Left colon (tissue), 2 donors: ENCODE results near the gene CLSTN2. TPM values are rescaled to one million over a fixed set of nuclear protein-coding genes. Genes with fewer than 3 reads are reported as not detected.

Experiments used
- ATAC-seq: fragments of 200-7000 bp; cut with Tn5 transposase; one replicate; pipeline ENCODE4 v1.9.1; 2020; ENCODE audit warnings: mild to moderate bottlenecking, moderate library complexity
- DNase-seq, 2 donors: peaks; one replicate each; pipeline ENCODE4 v3.0.0-alpha.2; 2020
- intact Hi-C, 2 donors: fragments of 100-400 bp; cut with DNase I in 1 of 2; cut with micrococcal nuclease in 1 of 2; formaldehyde crosslinking; loops; one replicate each; pipeline versions ENCODE4 v1.11.2 to v1.14.0; 2022; cut with DNase I, micrococcal nuclease
- total RNA-seq, 2 donors: library from RNA; stranded (reverse); fragmentation: NEBNext Ultra II Directional; extraction: Animal tissue kit (Norgen Biotek cat#: 25700); gene quantifications; one replicate each; pipeline ENCODE4 v1.2.1, GENCODE V29; 2021
- donor health status: DM: no; HTN: no; CAD: no.
- donor health status: DM: yes; HTN: yes; CAD: no.

Gene CLSTN2
- total RNA-seq, 2 donors from 2014 or later = 0.98 to 2.4 TPM

- intact Hi-C loops = no loop called here
- ATAC-seq (no peak), DNase-seq (no peak)
Observed at GRCh38 chr3:140196970-140197369, 262.0 kb downstream of the CLSTN2 start.

- intact Hi-C loops = no loop called here
- DNase-seq (no peak), ATAC-seq (no peak)
Observed at GRCh38 chr3:140198242-140198641, 263.3 kb downstream of the CLSTN2 start.

DNA sequence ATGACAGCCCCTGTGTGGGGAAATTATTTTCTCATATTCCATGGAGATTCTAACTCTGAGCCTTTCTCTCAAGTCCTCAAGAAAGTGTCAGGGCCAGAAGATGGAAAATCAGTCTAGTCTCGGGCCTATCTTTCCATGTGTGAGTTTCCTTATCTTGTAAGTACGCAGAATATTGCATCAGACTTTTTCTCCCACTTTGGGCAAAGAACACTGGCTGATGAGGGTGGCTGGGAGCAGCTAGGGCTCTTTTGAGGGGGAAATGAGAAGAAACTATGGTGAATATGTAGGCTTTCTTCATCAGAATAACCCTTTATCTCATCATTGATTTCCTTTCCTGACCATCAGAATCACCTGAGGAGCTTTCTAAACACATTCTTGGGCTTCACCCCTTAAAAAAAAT, 264.0 kb downstream of the CLSTN2 start:
- ATAC-seq (no peak), DNase-seq (no peak)
- intact Hi-C loops = no loop called here

DNA sequence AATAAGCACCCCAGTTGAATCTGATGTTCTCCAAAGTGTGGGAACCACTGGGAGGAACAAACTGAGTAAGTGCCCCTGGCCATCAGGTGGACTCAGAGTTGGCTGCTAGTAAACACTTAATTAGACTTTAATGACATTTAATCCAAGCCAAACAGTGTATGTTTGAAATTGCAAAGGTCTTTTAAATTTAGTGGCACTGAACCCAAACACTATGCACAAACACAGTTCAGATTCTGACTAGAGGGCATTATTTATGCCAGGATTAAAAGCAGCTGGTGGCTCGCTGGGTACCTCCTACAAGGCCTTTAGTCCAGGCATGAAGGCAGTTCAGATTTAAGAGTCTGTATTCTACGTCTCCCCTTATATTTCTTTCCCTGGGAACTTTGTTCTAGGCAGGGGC, 264.8 kb downstream of the CLSTN2 start:
- intact Hi-C loops = no loop called here
- ATAC-seq (no peak), DNase-seq (no peak)

- ATAC-seq (no peak), DNase-seq (no peak)
- intact Hi-C loops = no loop called here
Observed at GRCh38 chr3:140203510-140203909, 268.5 kb downstream of the CLSTN2 start.

DNA sequence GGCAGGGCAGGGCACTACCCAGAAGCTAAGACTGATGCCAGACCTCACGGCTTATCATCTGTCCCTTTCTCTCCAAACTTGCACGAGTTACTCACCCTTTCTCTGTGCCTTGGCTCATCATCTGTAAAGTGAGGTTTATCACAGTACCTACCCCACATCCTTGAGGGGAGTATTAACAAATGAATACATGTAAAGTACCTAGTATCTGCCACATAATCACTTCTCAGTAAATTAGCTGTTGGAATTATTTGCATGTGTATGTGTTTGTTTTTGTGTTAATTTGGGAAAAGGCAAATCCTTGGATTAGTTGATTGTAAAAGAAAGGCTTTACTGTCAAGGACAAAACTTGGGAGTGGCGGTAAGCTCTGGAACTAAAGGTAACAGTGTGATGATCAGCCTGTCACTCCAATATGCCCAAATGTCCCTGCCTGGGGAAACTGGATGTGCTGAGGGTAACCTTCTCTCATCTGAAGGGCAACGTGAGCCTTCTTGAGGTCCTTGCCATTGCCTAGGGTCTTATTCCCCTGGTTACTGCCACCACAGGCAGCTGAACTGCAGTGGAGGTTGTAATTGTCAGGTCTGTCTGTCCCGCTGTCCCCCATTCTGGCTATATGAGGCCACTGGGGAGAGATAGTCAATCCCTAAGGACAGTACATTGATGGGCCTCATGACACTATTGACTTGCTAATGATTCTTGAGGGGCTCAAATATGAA, 269.4 kb downstream of the CLSTN2 start:
- ATAC-seq (no peak), DNase-seq (no peak)
- intact Hi-C loops = no loop called here

- DNase-seq (no peak), ATAC-seq (no peak)
- intact Hi-C loops = no loop called here
Observed at GRCh38 chr3:140205598-140205997, 270.6 kb downstream of the CLSTN2 start.

GRCh38 chr3:140206196-140207040, 271.4 kb downstream of the CLSTN2 start:
- ATAC-seq (no peak), DNase-seq (no peak)
- intact Hi-C loops = no loop called here

GRCh38 chr3:140207541-140207940, 272.6 kb downstream of the CLSTN2 start:
- intact Hi-C loops = no loop called here
- ATAC-seq = no peak
- DNase-seq = no peak

- no peak for ATAC-seq
- DNase-seq = no peak
- intact Hi-C loops = no loop called here
Observed at GRCh38 chr3:140216249-140216648, 281.3 kb downstream of the CLSTN2 start.

DNA sequence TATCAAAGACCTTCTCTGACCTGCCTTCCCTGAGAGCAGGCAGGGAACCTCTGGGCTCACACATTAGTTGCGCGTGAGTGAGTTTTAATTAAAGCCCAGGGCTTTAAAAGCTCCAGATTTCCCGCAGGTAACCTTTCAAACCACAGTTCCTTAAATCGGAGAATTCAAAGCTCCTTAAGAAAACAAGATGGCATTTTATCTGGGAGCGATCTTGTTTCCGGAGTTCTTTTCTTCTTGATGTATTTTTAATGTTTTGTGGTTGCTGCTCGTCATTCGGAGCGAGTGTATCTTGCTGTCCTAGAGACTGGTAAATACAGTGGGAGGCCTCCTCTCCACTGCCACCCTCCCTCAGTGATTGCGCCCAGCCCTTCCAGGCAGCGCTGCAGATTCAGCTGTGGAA, 284.3 kb downstream of the CLSTN2 start:
- ATAC-seq = no peak
- DNase-seq = no peak
- intact Hi-C loops = no loop called here

DNA sequence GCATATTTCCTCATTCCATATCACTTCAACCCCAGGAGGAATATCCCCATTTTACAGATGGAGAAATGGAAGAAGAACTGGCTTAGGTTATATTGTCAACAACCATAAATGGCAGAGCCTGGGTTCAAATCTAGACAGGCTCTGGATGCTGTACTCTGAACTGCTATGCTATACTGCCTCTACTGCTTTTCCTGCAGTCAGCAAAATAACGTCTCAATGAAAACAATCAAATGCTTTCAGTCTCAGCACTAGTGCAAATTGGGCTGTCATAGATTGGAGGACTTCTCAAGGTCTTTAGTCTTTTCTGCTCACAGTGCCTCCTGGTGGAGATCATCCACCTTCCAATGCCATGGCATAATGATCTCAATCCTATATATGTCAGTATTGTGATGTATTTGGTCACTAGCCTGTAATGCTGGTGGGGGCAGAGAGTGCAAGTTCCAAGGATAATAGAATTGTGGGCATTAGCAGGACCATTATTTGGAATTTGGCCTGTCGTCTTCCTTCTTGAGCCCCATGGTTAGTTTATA, 285.0 kb downstream of the CLSTN2 start:
- intact Hi-C loops = no loop called here
- ATAC-seq (no peak), DNase-seq (no peak)

DNA sequence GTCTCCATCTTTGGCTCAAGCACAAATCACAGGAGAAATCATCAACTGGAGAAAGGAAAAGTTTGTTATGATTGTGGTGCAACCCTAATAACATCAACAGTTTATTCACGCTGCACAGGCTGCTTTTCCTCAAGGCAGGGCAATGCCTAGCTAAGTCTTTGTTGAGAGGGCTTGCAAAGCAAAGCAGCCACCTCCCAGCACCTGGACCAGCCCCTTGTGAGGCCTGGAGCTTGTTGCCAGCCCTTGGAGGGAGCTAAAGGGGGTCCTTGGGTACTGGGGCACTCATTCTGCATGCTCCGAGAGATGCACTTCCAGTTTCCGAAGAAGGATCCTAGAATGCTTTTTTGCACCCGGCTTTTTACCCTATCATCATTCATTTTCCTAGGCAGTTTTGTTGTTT, 288.2 kb downstream of the CLSTN2 start:
- intact Hi-C loops = no loop called here
- DNase-seq (no peak), ATAC-seq (no peak)

- ATAC-seq = no peak
- intact Hi-C loops = no loop called here
- no peak for DNase-seq
Observed at GRCh38 chr3:140223631-140224030, 288.6 kb downstream of the CLSTN2 start.

DNA sequence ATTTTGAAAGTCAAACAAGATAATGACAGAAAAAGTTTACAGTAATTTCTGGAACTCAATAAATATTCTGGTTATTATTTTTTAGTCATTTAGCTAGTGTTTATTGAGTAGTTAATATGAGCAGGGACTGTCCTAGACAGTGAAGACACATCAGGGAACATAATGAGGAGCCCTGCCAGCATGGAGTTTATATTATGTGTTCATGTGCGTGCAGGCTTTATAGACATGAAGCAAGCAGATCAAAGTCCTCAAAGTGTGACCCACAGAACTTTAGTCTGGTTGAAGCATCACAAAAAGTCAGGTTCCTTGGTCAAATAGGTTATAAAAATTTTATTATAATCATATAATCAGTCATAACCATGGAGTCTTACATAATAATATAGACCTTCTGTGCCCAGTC, 289.3 kb downstream of the CLSTN2 start:
- ATAC-seq (no peak), DNase-seq (no peak)
- intact Hi-C loops = no loop called here

DNA sequence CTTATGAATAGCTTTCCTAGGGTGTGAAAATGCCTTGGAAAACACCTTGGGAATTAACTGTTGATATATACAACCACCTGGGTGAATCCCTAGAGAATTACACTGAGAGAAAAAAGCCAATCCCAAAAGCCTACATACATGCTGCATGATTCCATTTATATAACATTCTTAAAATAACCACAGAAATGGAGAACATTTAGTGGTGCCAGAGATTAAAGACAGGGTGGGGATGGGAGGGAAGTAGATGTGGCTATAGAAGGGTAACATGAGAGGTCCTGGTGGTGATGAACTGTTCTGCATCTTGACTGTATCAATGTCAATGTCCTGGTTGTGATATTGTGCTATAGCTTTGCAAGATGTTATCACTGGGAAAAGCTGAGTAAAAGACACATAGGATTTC, 291.0 kb downstream of the CLSTN2 start:
- intact Hi-C loops = no loop called here
- DNase-seq (no peak), ATAC-seq (no peak)

DNA sequence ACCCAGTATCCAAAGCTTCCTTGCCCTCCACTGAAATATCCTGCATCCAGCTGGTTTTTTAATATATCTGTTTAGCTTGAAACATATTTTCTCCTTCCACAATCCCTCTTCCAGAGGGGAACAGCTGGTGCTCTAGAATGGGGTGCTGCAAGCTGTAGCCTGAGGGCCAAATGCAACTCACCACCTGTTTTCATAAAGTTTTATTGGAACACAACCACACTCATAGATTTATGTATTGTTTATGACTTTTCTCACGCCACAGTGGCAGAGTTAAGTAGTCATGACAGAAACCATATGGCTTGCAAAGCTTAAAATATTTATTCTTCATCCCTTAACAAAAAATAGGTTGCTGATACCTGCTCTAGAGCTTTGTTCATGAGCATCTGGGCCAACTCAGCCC, 298.7 kb downstream of the CLSTN2 start:
- intact Hi-C loops = no loop called here
- DNase-seq (no peak), ATAC-seq (no peak)

GRCh38 chr3:140234256-140234655, 299.3 kb downstream of the CLSTN2 start:
- no peak for ATAC-seq
- no peak for DNase-seq
- intact Hi-C loops = no loop called here

- ATAC-seq (no peak), DNase-seq (no peak)
- intact Hi-C loops = no loop called here
Observed at GRCh38 chr3:140236836-140237501, 302.0 kb downstream of the CLSTN2 start.
